ENCODE data around the gene COX6B2.

COX6B2 gene

DNA sequence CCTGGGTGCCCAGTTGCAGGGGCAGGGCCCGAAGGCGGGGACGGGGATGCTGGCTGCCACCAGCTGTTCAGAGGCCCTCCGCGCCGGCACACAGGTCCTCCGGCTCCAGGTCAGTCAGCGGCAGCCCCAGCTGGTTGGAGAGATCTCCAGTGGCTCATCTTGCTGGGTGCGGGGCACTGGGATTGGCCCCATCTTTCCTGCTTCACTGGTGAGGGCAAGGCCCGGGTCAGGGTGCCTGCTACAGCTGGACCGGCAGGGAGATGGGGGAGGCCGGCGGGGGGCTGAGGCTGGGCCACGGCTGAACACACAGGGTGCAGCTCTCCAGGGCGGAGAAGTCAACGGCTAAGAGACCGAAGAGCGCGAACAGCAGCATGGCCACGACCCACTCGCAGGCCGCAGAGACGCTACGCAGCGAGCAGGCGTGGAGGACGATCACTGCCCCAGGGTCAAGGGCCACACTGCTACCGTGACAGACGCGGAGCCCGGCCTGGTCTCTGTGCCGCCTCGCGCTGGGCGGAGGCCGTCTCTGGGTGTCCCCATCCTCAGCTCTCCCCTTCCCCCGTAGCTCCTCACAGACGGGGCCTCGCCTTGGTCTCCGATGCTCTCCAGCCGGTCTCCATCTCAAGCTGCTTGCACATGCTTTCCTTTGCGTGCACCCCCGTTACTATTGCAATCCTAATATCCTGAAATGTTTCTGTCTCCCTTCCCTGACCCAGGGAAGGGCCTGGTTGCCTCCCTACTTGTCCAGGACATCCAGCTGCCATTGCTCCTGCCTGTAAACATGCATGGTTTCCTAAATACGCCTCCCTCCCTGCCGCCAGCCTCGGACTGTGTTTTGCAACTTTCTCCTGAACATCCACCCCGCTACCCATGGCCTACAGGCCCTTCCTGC lies 41.7 kb downstream of the COX6B2 start:
- Histone ChIP-seq H3K27ac (no peak overlapping the region), H3K36me3 (ENCODE audit: insufficient read depth, low read length) (peaks cover 7% of the 10 kb centered on the region; the same call in 1 of the 2 replicates), H3K9me3 (ENCODE audit: low read depth, low read length) (no peaks in the 10 kb centered on the region), H3K9ac (ENCODE audit: insufficient read length) (no peak overlapping the region), H3K4me3 (no peak overlapping the region)
- TF ChIP-seq POLR2AphosphoS5 (IDR thresholded peaks at IDR 0.05; ENCODE audit: borderline replicate concordance, low read depth, low read length) (no peak), EZH2 (IDR thresholded peaks at IDR 0.05) (no peak), FOXP2 (optimal IDR thresholded peaks at IDR 0.05; ENCODE audit: control extremely low read depth, extremely low read length, insufficient read depth) (no peak)
- DNase-seq (ENCODE audit: low read depth, low spot score), result no peak

DNA sequence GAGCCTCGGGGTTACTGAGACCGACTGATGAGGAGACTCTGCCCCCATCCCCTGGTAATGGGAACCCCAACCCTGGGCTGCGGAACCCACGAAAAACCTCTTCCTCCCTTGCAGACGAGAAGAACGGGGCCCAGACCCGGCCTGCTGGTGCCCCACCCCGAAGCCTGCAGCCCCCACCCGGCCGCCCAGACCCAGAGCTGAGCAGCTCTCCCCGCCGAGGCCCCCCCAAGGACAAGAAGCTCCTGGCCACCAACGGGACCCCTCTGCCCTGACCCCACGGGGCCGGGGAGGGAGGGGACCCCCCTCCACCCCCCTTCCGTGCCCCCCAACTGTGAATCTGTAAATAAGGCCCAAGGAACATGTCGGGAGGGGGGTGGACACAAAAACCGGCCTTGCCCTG lies 42.7 kb downstream of the COX6B2 start:
- DNase-seq (ENCODE audit: low read depth, low spot score), result no peak
- H3K4me3 ChIP-seq, result no peak overlapping the region
- no peak overlapping the region for H3K9ac ChIP-seq (ENCODE audit: insufficient read length)
- TF ChIP-seq FOXP2 (optimal IDR thresholded peaks at IDR 0.05; ENCODE audit: control extremely low read depth, extremely low read length, insufficient read depth), result no peak
- no peak for TF ChIP-seq EZH2 (IDR thresholded peaks at IDR 0.05)
- H3K9me3 ChIP-seq (ENCODE audit: low read depth, low read length), result no peaks in the 10 kb centered on the region
- peaks cover 11% of the 10 kb centered on the region; the same call in 1 of the 2 replicates for H3K36me3 ChIP-seq (ENCODE audit: insufficient read depth, low read length)
- no peak overlapping the region for H3K27ac ChIP-seq

DNA sequence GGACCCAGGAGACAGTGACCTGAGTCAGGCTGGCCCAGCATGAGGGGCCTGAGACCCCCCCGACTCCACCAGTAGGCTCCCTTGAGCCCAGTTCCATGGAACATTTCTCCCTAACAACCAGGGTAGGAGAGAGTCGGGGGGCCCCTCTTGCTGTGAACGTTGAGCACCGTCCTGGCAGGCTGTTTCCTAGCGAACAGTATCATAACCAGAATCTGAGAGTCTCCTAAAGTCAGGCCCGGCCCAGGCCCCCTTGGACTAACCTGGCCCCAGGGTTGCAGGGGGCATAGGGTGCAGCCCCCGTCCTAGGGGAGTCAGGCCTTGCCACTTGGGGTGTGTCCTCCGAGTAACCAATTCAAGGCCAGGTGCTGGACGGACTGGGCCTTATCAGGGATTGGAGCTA lies 43.1 kb downstream of the COX6B2 start:
- TF ChIP-seq FOXP2 (optimal IDR thresholded peaks at IDR 0.05; ENCODE audit: control extremely low read depth, extremely low read length, insufficient read depth) (no peak), EZH2 (IDR thresholded peaks at IDR 0.05) (no peak), POLR2AphosphoS5 (IDR thresholded peaks at IDR 0.05; ENCODE audit: borderline replicate concordance, low read depth, low read length) (no peak)
- no peak for DNase-seq (ENCODE audit: low read depth, low spot score)
- no peaks in the 10 kb centered on the region for H3K9me3 ChIP-seq (ENCODE audit: low read depth, low read length)
- H3K36me3 ChIP-seq (ENCODE audit: insufficient read depth, low read length), result peaks cover 15% of the 10 kb centered on the region; the same call in 1 of the 2 replicates
- H3K27ac ChIP-seq, result no peak overlapping the region
- no peak overlapping the region for H3K9ac ChIP-seq (ENCODE audit: insufficient read length)
- no peak overlapping the region for H3K4me3 ChIP-seq

DNA sequence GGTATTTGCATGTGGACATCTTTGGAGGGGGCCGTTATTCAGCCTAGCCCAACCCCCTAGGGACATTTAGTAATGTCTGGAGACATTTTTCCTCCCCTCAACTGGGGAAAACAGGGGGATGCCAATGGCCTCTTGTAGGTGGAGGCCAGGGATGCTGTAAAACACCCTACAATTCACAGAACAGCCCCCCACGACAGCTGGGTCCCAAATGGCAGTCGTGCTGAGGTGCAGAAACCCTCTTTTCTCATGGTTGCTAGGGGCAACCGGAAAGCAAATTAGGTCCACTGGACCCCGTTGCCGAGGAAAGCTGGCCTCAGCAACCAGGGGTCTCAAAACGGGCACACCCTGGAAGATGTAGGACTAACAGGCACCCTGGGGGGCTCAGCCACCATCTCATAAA lies 44.0 kb downstream of the COX6B2 start:
- Histone ChIP-seq H3K9me3 (ENCODE audit: low read depth, low read length) (no peaks in the 10 kb centered on the region), H3K36me3 (ENCODE audit: insufficient read depth, low read length) (peaks cover 23% of the 10 kb centered on the region; the same call in 1 of the 2 replicates), H3K27ac (no peak overlapping the region), H3K4me3 (no peak overlapping the region), H3K9ac (ENCODE audit: insufficient read length) (no peak overlapping the region)
- TF ChIP-seq POLR2AphosphoS5 (IDR thresholded peaks at IDR 0.05; ENCODE audit: borderline replicate concordance, low read depth, low read length), result no peak
- no peak for TF ChIP-seq FOXP2 (optimal IDR thresholded peaks at IDR 0.05; ENCODE audit: control extremely low read depth, extremely low read length, insufficient read depth)
- TF ChIP-seq EZH2 (IDR thresholded peaks at IDR 0.05), result no peak
- no peak for DNase-seq (ENCODE audit: low read depth, low spot score)

DNA sequence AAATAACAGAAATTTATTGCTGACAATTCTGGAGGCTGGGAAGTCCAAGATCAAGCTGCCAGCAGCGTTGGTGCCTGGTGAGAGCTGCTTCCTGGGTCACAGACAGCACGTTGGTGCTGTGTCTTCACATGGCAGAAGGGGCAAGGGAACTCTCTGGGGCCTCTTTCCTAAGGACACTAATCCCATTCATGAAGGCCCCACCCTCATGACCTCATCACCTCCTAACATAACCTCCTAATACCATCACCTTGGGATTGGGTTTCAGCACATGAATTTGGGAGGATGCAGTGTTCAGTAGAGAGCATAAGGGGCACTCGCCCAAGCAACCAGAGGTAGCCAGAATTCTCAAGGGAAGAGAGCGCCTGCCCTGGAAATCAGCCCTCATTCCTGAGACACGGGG lies 45.1 kb downstream of the COX6B2 start:
- Histone ChIP-seq H3K36me3 (ENCODE audit: insufficient read depth, low read length) (peaks cover 23% of the 10 kb centered on the region; the same call in 1 of the 2 replicates), H3K9ac (ENCODE audit: insufficient read length) (no peak overlapping the region), H3K9me3 (ENCODE audit: low read depth, low read length) (no peaks in the 10 kb centered on the region), H3K4me3 (no peak overlapping the region), H3K27ac (no peak overlapping the region)
- DNase-seq (ENCODE audit: low read depth, low spot score), result no peak
- TF ChIP-seq FOXP2 (optimal IDR thresholded peaks at IDR 0.05; ENCODE audit: control extremely low read depth, extremely low read length, insufficient read depth), result no peak
- TF ChIP-seq EZH2 (IDR thresholded peaks at IDR 0.05), result no peak

DNA sequence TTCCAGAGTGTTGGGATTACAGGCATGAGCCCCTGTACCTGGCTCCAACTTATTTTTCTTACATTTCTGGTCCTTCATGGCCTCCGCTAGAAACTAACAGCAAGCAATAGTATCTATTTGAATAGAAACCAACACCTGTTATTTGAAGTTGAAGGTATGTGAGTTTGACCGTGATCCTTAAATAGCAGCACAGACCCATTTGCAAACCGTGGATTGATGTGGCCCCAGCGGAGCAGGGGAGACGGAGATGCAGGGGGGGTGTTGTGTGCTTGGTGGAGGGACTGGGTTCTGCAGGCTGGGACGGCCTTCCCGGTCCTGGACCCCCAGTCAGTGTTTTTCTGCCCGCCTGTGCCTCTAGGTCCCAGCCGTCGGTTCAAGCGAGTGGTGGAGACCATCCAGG lies 46.2 kb downstream of the COX6B2 start:
- DNase-seq (ENCODE audit: low read depth, low spot score), result no peak
- Histone ChIP-seq H3K4me3 (no peak overlapping the region), H3K9me3 (ENCODE audit: low read depth, low read length) (no peaks in the 10 kb centered on the region), H3K9ac (ENCODE audit: insufficient read length) (no peak overlapping the region), H3K36me3 (ENCODE audit: insufficient read depth, low read length) (peaks cover 25% of the 10 kb centered on the region; the same call in 1 of the 2 replicates), H3K27ac (no peak overlapping the region)
- no peak for TF ChIP-seq EZH2 (IDR thresholded peaks at IDR 0.05)
- TF ChIP-seq FOXP2 (optimal IDR thresholded peaks at IDR 0.05; ENCODE audit: control extremely low read depth, extremely low read length, insufficient read depth), result no peak
- no peak for TF ChIP-seq POLR2AphosphoS5 (IDR thresholded peaks at IDR 0.05; ENCODE audit: borderline replicate concordance, low read depth, low read length)

DNA sequence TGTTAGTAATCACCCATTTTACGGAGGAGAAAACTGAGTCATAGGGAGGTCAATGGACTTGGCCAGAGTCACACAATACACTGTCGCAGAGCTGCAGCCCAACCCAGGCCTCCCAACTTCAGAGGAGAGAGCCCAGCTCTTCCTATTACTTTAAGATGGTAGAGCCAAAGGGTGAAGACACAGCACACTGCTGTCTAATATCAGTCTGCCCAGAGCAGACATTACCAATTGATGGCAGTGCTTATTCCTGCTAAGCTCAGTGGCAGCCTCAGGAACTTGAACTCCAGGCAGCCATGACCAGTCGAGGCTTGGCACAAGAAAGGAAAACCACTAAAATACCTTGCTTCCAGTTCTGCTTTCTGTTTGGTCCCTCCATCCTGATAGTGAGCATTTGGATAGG lies 47.8 kb downstream of the COX6B2 start:
- Histone ChIP-seq H3K27ac (no peak overlapping the region), H3K4me3 (no peak overlapping the region), H3K36me3 (ENCODE audit: insufficient read depth, low read length) (peaks cover 30% of the 10 kb centered on the region; the same call in 1 of the 2 replicates), H3K9ac (ENCODE audit: insufficient read length) (no peak overlapping the region), H3K9me3 (ENCODE audit: low read depth, low read length) (no peaks in the 10 kb centered on the region)
- TF ChIP-seq POLR2AphosphoS5 (IDR thresholded peaks at IDR 0.05; ENCODE audit: borderline replicate concordance, low read depth, low read length) (no peak), FOXP2 (optimal IDR thresholded peaks at IDR 0.05; ENCODE audit: control extremely low read depth, extremely low read length, insufficient read depth) (no peak), EZH2 (IDR thresholded peaks at IDR 0.05) (no peak)
- no peak for DNase-seq (ENCODE audit: low read depth, low spot score)

DNA sequence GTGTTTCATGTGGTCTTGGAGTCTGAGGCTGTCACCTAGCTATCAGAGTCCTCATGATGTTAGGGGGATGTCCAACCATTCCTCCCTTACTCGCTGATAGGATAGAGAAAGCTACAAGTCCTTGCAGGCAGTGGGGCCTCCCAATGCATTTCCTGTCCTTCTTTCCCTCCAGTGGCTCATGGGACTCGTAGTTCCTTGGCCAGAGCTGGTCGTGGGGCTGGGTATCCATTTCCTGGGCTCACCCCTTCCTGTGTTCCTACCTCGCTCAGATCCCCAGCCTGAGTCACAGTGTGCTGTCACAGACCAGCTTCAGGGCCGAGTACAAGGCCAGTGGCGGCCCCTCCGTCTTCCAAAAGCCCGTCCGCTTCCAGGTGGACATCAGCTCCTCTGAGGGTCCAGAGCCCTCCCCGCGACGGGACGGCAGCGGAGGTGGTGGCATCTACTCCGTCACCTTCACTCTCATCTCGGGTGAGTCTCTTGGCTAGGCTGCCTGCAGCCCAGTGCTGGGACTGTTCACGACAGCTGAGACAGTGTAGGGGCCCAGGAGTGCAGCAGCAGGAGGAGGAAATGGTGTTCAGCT lies 48.4 kb downstream of the COX6B2 start:
- Histone ChIP-seq H3K9ac (ENCODE audit: insufficient read length) (no peak overlapping the region), H3K36me3 (ENCODE audit: insufficient read depth, low read length) (peaks cover 30% of the 10 kb centered on the region; the same call in 1 of the 2 replicates), H3K27ac (no peak overlapping the region), H3K4me3 (no peak overlapping the region), H3K9me3 (ENCODE audit: low read depth, low read length) (no peaks in the 10 kb centered on the region)
- DNase-seq (ENCODE audit: low read depth, low spot score), result no peak
- TF ChIP-seq FOXP2 (optimal IDR thresholded peaks at IDR 0.05; ENCODE audit: control extremely low read depth, extremely low read length, insufficient read depth) (no peak), POLR2AphosphoS5 (IDR thresholded peaks at IDR 0.05; ENCODE audit: borderline replicate concordance, low read depth, low read length) (no peak), EZH2 (IDR thresholded peaks at IDR 0.05) (no peak)

All from SK-N-MC (cell line).